ENCODE measurements around the gene ANGPTL2.

DNA sequence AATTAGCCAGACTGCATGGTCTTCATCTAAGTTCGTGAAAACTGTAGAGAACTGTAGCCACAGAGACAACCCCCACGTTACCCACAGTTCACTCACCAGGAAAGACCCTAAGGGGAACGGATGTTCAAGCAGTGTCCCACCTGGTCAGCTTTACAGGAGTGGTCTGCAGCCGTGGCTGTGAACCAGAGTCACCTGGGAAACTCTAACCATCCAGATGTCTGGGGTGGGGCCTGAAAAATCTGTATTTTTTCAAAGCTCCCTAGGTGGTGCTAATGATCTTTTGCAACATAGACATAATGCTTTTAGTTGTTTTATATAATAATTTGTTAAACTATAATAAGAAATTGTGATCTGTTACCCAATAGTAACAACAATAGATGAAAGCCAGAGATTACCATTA, 47.7 kb upstream of the ANGPTL2 start:
- no peak for TF ChIP-seq POLR2AphosphoS5 (IDR thresholded peaks at IDR 0.05; ENCODE audit: low read depth, low read length)
- no peak for TF ChIP-seq POLR2A (IDR thresholded peaks at IDR 0.05; ENCODE audit: low read depth, low read length)
- TF ChIP-seq TAF1 (IDR thresholded peaks at IDR 0.05; ENCODE audit: low read depth, low read length): no peak
- no peak for TF ChIP-seq SPI1 (IDR thresholded peaks at IDR 0.05; ENCODE audit: low read depth, low read length)
- no peak for TF ChIP-seq POU2F2 (IDR thresholded peaks at IDR 0.05; ENCODE audit: low read depth, low read length)
